HepG2 (cell line): ENCODE measurements around the gene SNRNP48. TPM values are rescaled to one million over a fixed set of nuclear protein-coding genes. Genes with fewer than 3 reads are reported as not detected.

Source experiments
- ATAC-seq: fragments of 200-7000 bp; cut with Tn5 transposase; 3 replicates; pipeline ENCODE4 v1.9.1; 2020; ENCODE audit warnings: mild to moderate bottlenecking, moderate library complexity
- BruUV-seq: library from RNA; stranded (reverse); fragments of 400-500 nt; replicated peaks from 2 replicates; lab custom pipeline; 2021; lab: Mats Ljungman, UMichigan
- CTCF ChIA-PET: fragments of 300-600 bp; formaldehyde crosslinking; extraction: SDS; loops from one replicate; lab custom pipeline; 2021; ENCODE audit warnings: low total read pairs, inconsistent platforms, low intra/inter-chr PET ratio; lab: Yijun Ruan, JAX
- POLR2A ChIA-PET: fragments of 350-600 bp; sonication (Branson Sonifier 250); formaldehyde crosslinking; loops from one replicate; lab custom pipeline; 2020; ENCODE audit warnings: antibody characterized with exemption, inconsistent platforms; lab: Yijun Ruan, JAX
- DNase-seq: peaks from one replicate; pipeline ENCODE4 v3.0.0-alpha.2; 2015; ENCODE audit warnings: low spot score
- FAIRE-seq: peaks from 3 replicates; lab custom pipeline; 2011; peaks lifted over from hg19 to GRCh38; lab: Jason Lieb, UNC
- H2AFZ ChIP-seq: one replicate; pipeline ENCODE4 v1.6.1; 2011; ENCODE audit warnings: low read length, inconsistent platforms
- H3K27ac ChIP-seq: fragments of 300-600 bp; 3 replicates; pipeline ENCODE4 v1.8.0; 2011; ENCODE audit warnings: mixed run types, mild to moderate bottlenecking, mixed read lengths, low read length, inconsistent platforms; ENCODE audit not compliant: insufficient read depth; ENCODE audit errors: extremely low read length
- H3K27me3 ChIP-seq, 2 experiments: fragments of 200-600 bp in 1 of 2; 2 replicates in 1 of 2; 3 replicates in 1 of 2; pipeline versions ENCODE4 v1.6.0 to v1.8.0; 2011; ENCODE audit warnings: low read length in 2 of 2, mild to moderate bottlenecking in 2 of 2, moderate library complexity in 2 of 2, inconsistent platforms in 1 of 2; ENCODE audit not compliant: insufficient read depth in 2 of 2, control insufficient read depth in 1 of 2
- H3K36me3 ChIP-seq, 2 experiments: fragments of 200-600 bp in 1 of 2; replicated peaks in 1 of 2; 2 replicates in 1 of 2; 3 replicates in 1 of 2; pipeline versions ENCODE4 v1.5.1 to v1.8.0; 2011; ENCODE audit warnings: low read length in 2 of 2, inconsistent platforms in 1 of 2; ENCODE audit not compliant: insufficient read depth in 2 of 2, control insufficient read depth in 1 of 2
- H3K4me1 ChIP-seq: 2 replicates; pipeline ENCODE4 v1.5.1; 2012; ENCODE audit warnings: low read length, inconsistent platforms; ENCODE audit not compliant: insufficient read depth
- H3K4me2 ChIP-seq: 2 replicates; pipeline ENCODE4 v1.6.0; 2011; ENCODE audit warnings: low read depth, low read length, inconsistent platforms
- H3K4me3 ChIP-seq, 3 experiments: fragments of 200-600 bp in 1 of 3; sonication (generic), shearing (Covaris generic) in 1 of 3; replicated peaks in 1 of 3; 2 replicates each; pipeline ENCODE4 v1.5.1; 2011 to 2016; ENCODE audit warnings: low read length in 3 of 3, inconsistent platforms in 2 of 3, low read depth in 2 of 3, mild to moderate bottlenecking in 2 of 3, control low read depth in 1 of 3, mixed read lengths in 1 of 3; ENCODE audit not compliant: insufficient read depth in 1 of 3
- H3K79me2 ChIP-seq: one replicate; pipeline ENCODE4 v1.6.1; 2011; ENCODE audit warnings: low read length, inconsistent platforms; ENCODE audit not compliant: insufficient read depth
- H3K9ac ChIP-seq: 2 replicates; pipeline ENCODE4 v1.6.0; 2011; ENCODE audit warnings: mild to moderate bottlenecking, low read depth, low read length, inconsistent platforms; ENCODE audit not compliant: insufficient read depth
- H3K9me3 ChIP-seq: 2 replicates; pipeline ENCODE4 v1.5.1; 2012; ENCODE audit warnings: mild to moderate bottlenecking, low read length
- H4K20me1 ChIP-seq: 2 replicates; pipeline ENCODE4 v1.6.0; 2011; ENCODE audit warnings: inconsistent platforms, mild to moderate bottlenecking, low read length, moderate library complexity; ENCODE audit not compliant: insufficient read depth
- CAMTA2 ChIP-seq: sonication (generic); formaldehyde crosslinking; IDR thresholded peaks from 2 replicates; pipeline ENCODE4 v1.4.0; 2020; ENCODE audit warnings: mild to moderate bottlenecking, missing genetic modification reagents, borderline replicate concordance
- REPIN1 ChIP-seq: sonication (generic); formaldehyde crosslinking; IDR thresholded peaks from 2 replicates; pipeline ENCODE4 v1.8.0; 2022; ENCODE audit warnings: missing genetic modification reagents, low read depth, mild to moderate bottlenecking, borderline replicate concordance
- ZNF781 ChIP-seq: sonication (generic); formaldehyde crosslinking; IDR thresholded peaks from 2 replicates; pipeline ENCODE4 v1.5.1; 2020; ENCODE audit warnings: borderline replicate concordance, mild to moderate bottlenecking, missing genetic modification reagents; ENCODE audit errors: not compliant biosample characterization
- ZNF841 ChIP-seq: sonication (generic); formaldehyde crosslinking; IDR thresholded peaks from 2 replicates; pipeline ENCODE4 v1.8.1; 2023; ENCODE audit warnings: missing genetic modification reagents, borderline replicate concordance
- WGBS: methylation state at CpG from one replicate; pipeline ENCODE4 v1.1.6; 2017; ENCODE audit warnings: low lambda C conversion rate; 5-methylcytosine and 5-hydroxymethylcytosine counted together
- in situ Hi-C: cut with HindIII; loops from 2 replicates; pipeline ENCODE4 v1.10.0; 2017; ENCODE audit warnings: low pct_unique_long_range_greater_than_20kb; ENCODE audit not compliant: extremely low pct_ligation_motif_present
- intact Hi-C: fragments of 100-400 bp; cut with micrococcal nuclease; formaldehyde crosslinking; loops from one replicate; pipeline ENCODE4 v1.10.0; 2022; ENCODE audit not compliant: unreplicated experiment
- polyA plus RNA-seq, 8 experiments: library from polyadenylated mRNA; depleted of rRNA in 3 of 8; stranded (reverse) in 7 of 8; unstranded in 1 of 8; fragments of >200 nt; fragmentation: Illumina TruSeq in 4 of 8; extraction: Trizol in 4 of 8; gene quantifications; 2 replicates each; pipeline versions ENCODE4 v1.2.1 to v1.2.3, GENCODE V29; 2011 to 2016; ENCODE audit warnings: low read depth in 4 of 8, missing spikeins in 1 of 8, mixed read lengths in 1 of 8; ENCODE audit not compliant: insufficient read depth in 1 of 8
- total RNA-seq, 5 experiments: library from RNA; depleted of rRNA; stranded (reverse); fragments of >200 nt; fragmentation: Illumina TruSeq; extraction: Trizol; gene quantifications; 2 replicates each; pipeline ENCODE4 v1.2.3, GENCODE V29; 2016; ENCODE audit warnings: low read depth in 1 of 5
- TF ChIP-seq, protein P1 (sequence below): sonication (generic); formaldehyde crosslinking; IDR thresholded peaks from 2 replicates; pipeline ENCODE4 v1.4.0; 2020; ENCODE audit warnings: missing genetic modification reagents
- TF ChIP-seq, protein P2 (sequence below): sonication (generic); formaldehyde crosslinking; IDR thresholded peaks from 2 replicates; pipeline ENCODE4 v1.5.0; 2020; ENCODE audit warnings: mild to moderate bottlenecking, low read depth, missing genetic modification reagents, borderline replicate concordance
- TF ChIP-seq, protein P3 (sequence below): sonication (generic); formaldehyde crosslinking; IDR thresholded peaks from 2 replicates; pipeline ENCODE4 v1.4.0; 2020; ENCODE audit warnings: low read depth, mild to moderate bottlenecking, missing genetic modification reagents
- TF ChIP-seq, protein P4 (sequence below): fragments of 450-650 bp; IDR thresholded peaks from 2 replicates; pipeline ENCODE4 v1.6.1; 2016
- TF ChIP-seq, protein P5 (sequence below): IDR thresholded peaks from 2 replicates; pipeline ENCODE4 v1.6.1; 2012; ENCODE audit warnings: low read length, improper control_type of control experiment

The SNRNP48 gene
- total and polyA plus RNA-seq, 2 of the 13 experiments (the other 11 are each of a cell fraction or from before 2014, with no cell fraction given) = 17.5 to 47.5 TPM

DNA sequence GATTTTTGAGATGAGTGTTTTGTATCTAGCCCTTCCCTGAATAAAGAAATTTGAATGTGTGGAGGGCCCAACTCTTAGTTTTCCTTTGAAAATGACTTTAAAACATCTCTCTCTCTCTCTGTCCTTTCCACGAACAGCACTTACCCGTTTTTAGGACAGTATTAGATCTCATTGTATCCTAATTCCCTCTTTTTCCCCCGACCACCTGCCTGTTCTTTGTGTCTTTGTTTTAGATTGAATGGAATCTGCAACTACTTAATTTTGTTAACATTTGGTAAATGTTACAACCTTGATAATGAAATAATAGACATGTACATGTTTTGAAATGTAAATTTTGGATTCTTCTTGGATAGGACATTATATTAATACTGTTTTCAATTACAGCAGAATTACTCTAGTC is 45.4 kb upstream of the SNRNP48 start:
- POLR2A ChIA-PET = interaction anchor here (1.6 to 2.1 kb wide), 2 partner anchors 16 to 45 kb away, joined by 7 to 21 read pairs; partner anchors contain the start of gene SNRNP48
- peak overlapping the region; percentile 97 for H3K4me2 ChIP-seq
- in situ Hi-C loops = loop anchor here (5.0 kb wide), 1 partner anchor 112 kb away; no protein-coding TSS in a partner anchor

More for the DNA sequence above, 45.4 kb upstream of the SNRNP48 start:
- peak overlapping the region; percentile 99 for H3K9ac ChIP-seq
- FAIRE-seq (no peak), ATAC-seq (no peak), DNase-seq (no peak)
- peaks cover 0 to 3% of the 10 kb centered on the region in 2 experiments; a peak in 1 of 5 replicates for H3K27me3 ChIP-seq
- 7% methylated on average over 3 of the region's 3 CpGs for WGBS
- peak overlapping the region; percentile 90 for H3K27ac ChIP-seq
- H4K20me1 ChIP-seq = peaks cover 15% of the 10 kb centered on the region
- H3K9me3 ChIP-seq = no peaks in the 10 kb centered on the region
- CTCF ChIA-PET = no interaction called here
- no peak overlapping the region for H2AFZ ChIP-seq
- peaks cover 1 to 14% of the 10 kb centered on the region in 2 experiments; a peak in 3 of 5 replicates for H3K36me3 ChIP-seq
- H3K4me3 ChIP-seq = peak overlapping the region; percentile 94 to 100 (median 95)
- BruUV-seq = no TSS peak
- H3K79me2 ChIP-seq = peaks cover 68% of the 10 kb centered on the region
- intact Hi-C loops = loop anchor here (5.0 to 10.0 kb wide), 2 partner anchors 232 to 380 kb away; partner anchors contain the start of gene SSR1
- peaks cover 68% of the 10 kb centered on the region for H3K4me1 ChIP-seq
- TF ChIP-seq ZNF781 (no peak), CAMTA2 (CRISPR knock-in tag) (no peak), REPIN1 (no peak), ZNF841 (CRISPR knock-in tag) (no peak)
- TF ChIP-seq, protein P1, sequence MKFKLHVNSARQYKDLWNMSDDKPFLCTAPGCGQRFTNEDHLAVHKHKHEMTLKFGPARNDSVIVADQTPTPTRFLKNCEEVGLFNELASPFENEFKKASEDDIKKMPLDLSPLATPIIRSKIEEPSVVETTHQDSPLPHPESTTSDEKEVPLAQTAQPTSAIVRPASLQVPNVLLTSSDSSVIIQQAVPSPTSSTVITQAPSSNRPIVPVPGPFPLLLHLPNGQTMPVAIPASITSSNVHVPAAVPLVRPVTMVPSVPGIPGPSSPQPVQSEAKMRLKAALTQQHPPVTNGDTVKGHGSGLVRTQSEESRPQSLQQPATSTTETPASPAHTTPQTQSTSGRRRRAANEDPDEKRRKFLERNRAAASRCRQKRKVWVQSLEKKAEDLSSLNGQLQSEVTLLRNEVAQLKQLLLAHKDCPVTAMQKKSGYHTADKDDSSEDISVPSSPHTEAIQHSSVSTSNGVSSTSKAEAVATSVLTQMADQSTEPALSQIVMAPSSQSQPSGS (CRISPR knock-in tag) = no peak
- TF ChIP-seq, protein P2, sequence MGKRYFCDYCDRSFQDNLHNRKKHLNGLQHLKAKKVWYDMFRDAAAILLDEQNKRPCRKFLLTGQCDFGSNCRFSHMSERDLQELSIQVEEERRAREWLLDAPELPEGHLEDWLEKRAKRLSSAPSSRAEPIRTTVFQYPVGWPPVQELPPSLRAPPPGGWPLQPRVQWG (CRISPR knock-in tag) = no peak
- TF ChIP-seq, protein P3, sequence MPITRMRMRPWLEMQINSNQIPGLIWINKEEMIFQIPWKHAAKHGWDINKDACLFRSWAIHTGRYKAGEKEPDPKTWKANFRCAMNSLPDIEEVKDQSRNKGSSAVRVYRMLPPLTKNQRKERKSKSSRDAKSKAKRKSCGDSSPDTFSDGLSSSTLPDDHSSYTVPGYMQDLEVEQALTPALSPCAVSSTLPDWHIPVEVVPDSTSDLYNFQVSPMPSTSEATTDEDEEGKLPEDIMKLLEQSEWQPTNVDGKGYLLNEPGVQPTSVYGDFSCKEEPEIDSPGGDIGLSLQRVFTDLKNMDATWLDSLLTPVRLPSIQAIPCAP (CRISPR knock-in tag) = no peak
- TF ChIP-seq, protein P4, sequence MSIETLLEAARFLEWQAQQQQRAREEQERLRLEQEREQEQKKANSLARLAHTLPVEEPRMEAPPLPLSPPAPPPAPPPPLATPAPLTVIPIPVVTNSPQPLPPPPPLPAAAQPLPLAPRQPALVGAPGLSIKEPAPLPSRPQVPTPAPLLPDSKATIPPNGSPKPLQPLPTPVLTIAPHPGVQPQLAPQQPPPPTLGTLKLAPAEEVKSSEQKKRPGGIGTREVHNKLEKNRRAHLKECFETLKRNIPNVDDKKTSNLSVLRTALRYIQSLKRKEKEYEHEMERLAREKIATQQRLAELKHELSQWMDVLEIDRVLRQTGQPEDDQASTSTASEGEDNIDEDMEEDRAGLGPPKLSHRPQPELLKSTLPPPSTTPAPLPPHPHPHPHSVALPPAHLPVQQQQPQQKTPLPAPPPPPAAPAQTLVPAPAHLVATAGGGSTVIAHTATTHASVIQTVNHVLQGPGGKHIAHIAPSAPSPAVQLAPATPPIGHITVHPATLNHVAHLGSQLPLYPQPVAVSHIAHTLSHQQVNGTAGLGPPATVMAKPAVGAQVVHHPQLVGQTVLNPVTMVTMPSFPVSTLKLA = no peak
- TF ChIP-seq, protein P5, sequence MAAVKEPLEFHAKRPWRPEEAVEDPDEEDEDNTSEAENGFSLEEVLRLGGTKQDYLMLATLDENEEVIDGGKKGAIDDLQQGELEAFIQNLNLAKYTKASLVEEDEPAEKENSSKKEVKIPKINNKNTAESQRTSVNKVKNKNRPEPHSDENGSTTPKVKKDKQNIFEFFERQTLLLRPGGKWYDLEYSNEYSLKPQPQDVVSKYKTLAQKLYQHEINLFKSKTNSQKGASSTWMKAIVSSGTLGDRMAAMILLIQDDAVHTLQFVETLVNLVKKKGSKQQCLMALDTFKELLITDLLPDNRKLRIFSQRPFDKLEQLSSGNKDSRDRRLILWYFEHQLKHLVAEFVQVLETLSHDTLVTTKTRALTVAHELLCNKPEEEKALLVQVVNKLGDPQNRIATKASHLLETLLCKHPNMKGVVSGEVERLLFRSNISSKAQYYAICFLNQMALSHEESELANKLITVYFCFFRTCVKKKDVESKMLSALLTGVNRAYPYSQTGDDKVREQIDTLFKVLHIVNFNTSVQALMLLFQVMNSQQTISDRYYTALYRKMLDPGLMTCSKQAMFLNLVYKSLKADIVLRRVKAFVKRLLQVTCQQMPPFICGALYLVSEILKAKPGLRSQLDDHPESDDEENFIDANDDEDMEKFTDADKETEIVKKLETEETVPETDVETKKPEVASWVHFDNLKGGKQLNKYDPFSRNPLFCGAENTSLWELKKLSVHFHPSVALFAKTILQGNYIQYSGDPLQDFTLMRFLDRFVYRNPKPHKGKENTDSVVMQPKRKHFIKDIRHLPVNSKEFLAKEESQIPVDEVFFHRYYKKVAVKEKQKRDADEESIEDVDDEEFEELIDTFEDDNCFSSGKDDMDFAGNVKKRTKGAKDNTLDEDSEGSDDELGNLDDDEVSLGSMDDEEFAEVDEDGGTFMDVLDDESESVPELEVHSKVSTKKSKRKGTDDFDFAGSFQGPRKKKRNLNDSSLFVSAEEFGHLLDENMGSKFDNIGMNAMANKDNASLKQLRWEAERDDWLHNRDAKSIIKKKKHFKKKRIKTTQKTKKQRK = no peak
